BJ (cell line): Measurements from ENCODE around the gene DPP7. TPM values are rescaled to one million over a fixed set of nuclear protein-coding genes. Genes with fewer than 3 reads are reported as not detected.

Experiments used
- CTCF ChIA-PET: fragments of 350-600 bp; formaldehyde crosslinking; extraction: SDS; loops from one replicate; lab custom pipeline; 2021; ENCODE audit warnings: antibody characterized with exemption, inconsistent platforms; lab: Yijun Ruan, JAX
- POLR2A ChIA-PET: fragments of 300-600 bp; sonication (Branson Sonifier 250); formaldehyde crosslinking; extraction: SDS; loops from one replicate; lab custom pipeline; 2021; ENCODE audit warnings: antibody characterized with exemption; lab: Charles Lee
- DNase-seq: peaks from one replicate; pipeline ENCODE4 v3.0.0-alpha.2; 2011; ENCODE audit warnings: low read depth
- H3K27me3 ChIP-seq: 2 replicates; pipeline ENCODE4 v1.6.0; 2011; ENCODE audit warnings: low read length; ENCODE audit not compliant: control insufficient read depth, insufficient read depth
- H3K36me3 ChIP-seq: 2 replicates; pipeline ENCODE4 v1.5.1; 2011; ENCODE audit warnings: low read length; ENCODE audit not compliant: control insufficient read depth, insufficient read depth
- H3K4me3 ChIP-seq: 2 replicates; pipeline ENCODE4 v1.5.1; 2011; ENCODE audit warnings: low read depth, mild to moderate bottlenecking, control low read depth, low read length
- CTCF ChIP-seq: IDR thresholded peaks from 2 replicates; pipeline ENCODE4 v1.5.1; 2011; ENCODE audit warnings: low read depth, mild to moderate bottlenecking, control low read depth, inconsistent platforms, low read length, moderate library complexity; ENCODE audit not compliant: insufficient read depth
- polyA plus RNA-seq: library from polyadenylated mRNA; depleted of rRNA; stranded (reverse); fragments of >200 nt; gene quantifications from 2 replicates; pipeline ENCODE4 v1.2.3, GENCODE V29; 2011

The DPP7 gene
- polyA plus RNA-seq, 1 experiment, result 94.4 TPM

GRCh38 chr9:137161558-137162486 is 47.3 kb upstream of the DPP7 start:
- DNase-seq, result no peak
- TF ChIP-seq CTCF, result no peak
- CTCF ChIA-PET, result interaction anchor here (1.0 kb wide), 1 partner anchor 65 kb away, joined by 4 read pairs; no protein-coding TSS in a partner anchor
- Histone ChIP-seq H3K4me3 (no peak overlapping the region), H3K27me3 (peaks cover 29% of the 10 kb centered on the region), H3K36me3 (no peaks in the 10 kb centered on the region)
- POLR2A ChIA-PET, result no interaction called here

- ChIA-PET CTCF (interaction anchor here (1.0 kb wide), 1 partner anchor 10 kb away, joined by 3 read pairs; no protein-coding TSS in a partner anchor), POLR2A (no interaction called here)
- no peak overlapping the region for H3K4me3 ChIP-seq
- peaks cover 22% of the 10 kb centered on the region for H3K27me3 ChIP-seq
- no peaks in the 10 kb centered on the region for H3K36me3 ChIP-seq
- no peak for TF ChIP-seq CTCF
- no peak for DNase-seq
Measured at GRCh38 chr9:137160716-137161557, 46.4 kb upstream of the DPP7 start.

- Histone ChIP-seq H3K27me3 (peaks cover 22% of the 10 kb centered on the region), H3K36me3 (no peaks in the 10 kb centered on the region), H3K4me3 (no peak overlapping the region)
- CTCF ChIA-PET, result interaction anchor here (1.0 kb wide), 1 partner anchor 11 kb away, joined by 3 read pairs; no protein-coding TSS in a partner anchor
- TF ChIP-seq CTCF, result no peak
- POLR2A ChIA-PET, result no interaction called here
- no peak for DNase-seq
Measured at GRCh38 chr9:137160054-137160425, 45.5 kb upstream of the DPP7 start.

GRCh38 chr9:137159105-137160053 is 44.8 kb upstream of the DPP7 start:
- DNase-seq, result no peak
- Histone ChIP-seq H3K4me3 (no peak overlapping the region), H3K36me3 (no peaks in the 10 kb centered on the region), H3K27me3 (peaks cover 22% of the 10 kb centered on the region)
- ChIA-PET POLR2A (no interaction called here), CTCF (no interaction called here)
- no peak for TF ChIP-seq CTCF
